A549 (cell line): ENCODE measurements around the gene POLR2E. TPM values are rescaled to one million over a fixed set of nuclear protein-coding genes. Genes with fewer than 3 reads are reported as not detected.

Experiments used
- ATAC-seq, 2 experiments: fragments of 200-7000 bp in 1 of 2; fragments of >200 bp in 1 of 2; cut with Nextera tagmentation in 1 of 2; cut with Tn5 transposase in 1 of 2; 3 replicates each; pipeline versions ENCODE4 v1.8.0 to v1.9.1; 2018 to 2020; ENCODE audit warnings: mild to moderate bottlenecking in 1 of 2, moderate library complexity in 1 of 2
- CTCF ChIA-PET: fragments of 300-600 bp; sonication (Branson Sonifier 250); formaldehyde crosslinking; extraction: SDS; loops from one replicate; lab custom pipeline; 2021; ENCODE audit warnings: antibody characterized with exemption, inconsistent platforms; lab: Yijun Ruan, JAX
- POLR2A ChIA-PET: fragments of 350-600 bp; formaldehyde crosslinking; extraction: SDS; loops from one replicate; lab custom pipeline; 2021; ENCODE audit warnings: antibody characterized with exemption, inconsistent platforms; lab: Yijun Ruan, JAX
- DNase-seq, 2 experiments: peaks; one replicate each; pipeline versions ENCODE4 v3.0.0 to v3.0.0-alpha.2; 2011 to 2016; ENCODE audit warnings: low read depth in 1 of 2, low spot score in 1 of 2
- FAIRE-seq: peaks from 2 replicates; lab custom pipeline; 2011; peaks lifted over from hg19 to GRCh38; lab: Jason Lieb, UNC
- H3K27ac ChIP-seq, 2 experiments: fragments of >200 bp; sonication (Bioruptor Twin); formaldehyde crosslinking; 3 replicates each; pipeline ENCODE4 v1.5.1; 2016 to 2017
- H3K4me1 ChIP-seq: fragments of >200 bp; sonication (Bioruptor Twin); formaldehyde crosslinking; 3 replicates; pipeline ENCODE4 v1.6.1; 2016
- H3K4me2 ChIP-seq: fragments of >200 bp; sonication (Bioruptor Twin); formaldehyde crosslinking; 3 replicates; pipeline ENCODE4 v1.6.1; 2016
- H3K4me3 ChIP-seq: fragments of >200 bp; sonication (Bioruptor Twin); formaldehyde crosslinking; 3 replicates; pipeline ENCODE4 v1.5.1; 2016
- H3K9me3 ChIP-seq: fragments of >200 bp; sonication (Bioruptor Twin); formaldehyde crosslinking; 3 replicates; pipeline ENCODE4 v1.6.1; 2016
- BCL3 ChIP-seq: fragments of >200 bp; sonication (Bioruptor Twin); formaldehyde crosslinking; IDR thresholded peaks from 3 replicates; pipeline ENCODE4 v1.6.1; 2016
- CBX2 ChIP-seq: fragments of 200-600 bp; sonication (generic); IDR thresholded peaks from 2 replicates; pipeline ENCODE4 v1.6.1; 2016; ENCODE audit warnings: low read depth, mild to moderate bottlenecking, borderline replicate concordance
- CBX8 ChIP-seq: fragments of 200-600 bp; sonication (generic); IDR thresholded peaks from 2 replicates; pipeline ENCODE4 v1.6.1; 2016
- CEBPB ChIP-seq, 2 experiments: fragments of >200 bp in 1 of 2; sonication (Bioruptor Twin) in 1 of 2; formaldehyde crosslinking in 1 of 2; IDR thresholded peaks; 2 replicates each; pipeline ENCODE4 v1.6.1; 2012 to 2016
- CHD2 ChIP-seq: fragments of 150-350 bp; IDR thresholded peaks from 2 replicates; pipeline ENCODE4 v1.6.1; 2014; ENCODE audit warnings: low read length; ENCODE audit not compliant: partially characterized antibody
- ELK1 ChIP-seq: fragments of 150-350 bp; IDR thresholded peaks from 2 replicates; pipeline ENCODE4 v1.6.1; 2014; ENCODE audit warnings: low read depth, mild to moderate bottlenecking, low read length
- FOSB ChIP-seq: fragments of 250-450 bp; sonication (Bioruptor Pico); IDR thresholded peaks from 2 replicates; pipeline ENCODE4 v1.5.0; 2020; ENCODE audit warnings: mild to moderate bottlenecking, moderate library complexity
- FOSL2 ChIP-seq, 2 experiments: fragments of 450-650 bp in 1 of 2; fragments of >200 bp in 1 of 2; sonication (Bioruptor Twin) in 1 of 2; formaldehyde crosslinking; IDR thresholded peaks; 2 replicates each; pipeline versions ENCODE4 v1.5.0 to v1.6.1; 2016 to 2020; ENCODE audit warnings: mild to moderate bottlenecking in 1 of 2, moderate library complexity in 1 of 2
- FOXS1 ChIP-seq: fragments of 250-450 bp; sonication (Bioruptor Pico); IDR thresholded peaks from 2 replicates; pipeline ENCODE4 v1.5.0; 2020; ENCODE audit warnings: mild to moderate bottlenecking, moderate library complexity
- KDM5A ChIP-seq: fragments of 200-600 bp; sonication (generic); IDR thresholded peaks from 2 replicates; pipeline ENCODE4 v1.6.1; 2016; ENCODE audit warnings: antibody characterized with exemption, mild to moderate bottlenecking
- MAX ChIP-seq: IDR thresholded peaks from 2 replicates; pipeline ENCODE4 v1.6.1; 2012
- MAZ ChIP-seq: fragments of 150-350 bp; IDR thresholded peaks from 2 replicates; pipeline ENCODE4 v1.6.1; 2014; ENCODE audit warnings: antibody characterized with exemption, low read depth, low read length, borderline replicate concordance
- NFE2L2 ChIP-seq: fragments of 150-350 bp; conservative IDR thresholded peaks from 2 replicates; pipeline ENCODE4 v1.6.1; 2014; ENCODE audit warnings: low read length
- NPAS2 ChIP-seq: fragments of 250-450 bp; sonication (Bioruptor Pico); IDR thresholded peaks from 2 replicates; pipeline ENCODE4 v1.8.0; 2022; ENCODE audit warnings: mild to moderate bottlenecking, moderate library complexity, borderline replicate concordance
- POLR2A ChIP-seq: IDR thresholded peaks from 2 replicates; pipeline ENCODE4 v1.6.1; 2012; ENCODE audit warnings: mild to moderate bottlenecking, low read length
- RAD21 ChIP-seq, 2 experiments: fragments of >200 bp in 1 of 2; sonication (Bioruptor Twin) in 1 of 2; formaldehyde crosslinking in 1 of 2; IDR thresholded peaks in 1 of 2; conservative IDR thresholded peaks in 1 of 2; 2 replicates in 1 of 2; 3 replicates in 1 of 2; pipeline ENCODE4 v1.6.1; 2012 to 2018; ENCODE audit warnings: inconsistent platforms in 1 of 2
- RCOR1 ChIP-seq: fragments of 150-350 bp; IDR thresholded peaks from 2 replicates; pipeline ENCODE4 v1.6.1; 2014; ENCODE audit warnings: antibody characterized with exemption, low read length, low read depth
- REST ChIP-seq: fragments of 200-600 bp; sonication (generic); IDR thresholded peaks from 2 replicates; pipeline ENCODE4 v1.6.1; 2016; ENCODE audit warnings: antibody characterized with exemption, mild to moderate bottlenecking, moderate library complexity
- RFX5 ChIP-seq: fragments of 450-650 bp; IDR thresholded peaks from 2 replicates; pipeline ENCODE4 v1.7.1; 2014; ENCODE audit warnings: antibody characterized with exemption, mild to moderate bottlenecking, moderate library complexity
- RNF2 ChIP-seq: fragments of 200-600 bp; sonication (generic); IDR thresholded peaks from 2 replicates; pipeline ENCODE4 v1.6.1; 2016; ENCODE audit warnings: low read depth, mild to moderate bottlenecking, antibody characterized with exemption, moderate library complexity, borderline replicate concordance
- TFCP2L1 ChIP-seq: fragments of 250-450 bp; sonication (Bioruptor Pico); IDR thresholded peaks from 2 replicates; pipeline ENCODE4 v1.5.0; 2021; ENCODE audit warnings: mild to moderate bottlenecking
- ZFP36 ChIP-seq: fragments of 450-650 bp; IDR thresholded peaks from 2 replicates; pipeline ENCODE4 v1.6.1; 2014; ENCODE audit warnings: borderline replicate concordance; ENCODE audit not compliant: partially characterized antibody
- ZSCAN20 ChIP-seq: fragments of 250-450 bp; sonication (Bioruptor Pico); IDR thresholded peaks from 2 replicates; pipeline ENCODE4 v1.8.0; 2022; ENCODE audit warnings: mild to moderate bottlenecking, moderate library complexity
- WGBS: methylation state at CpG from one replicate; pipeline ENCODE4 v1.1.6; 2017; ENCODE audit errors: missing lambda C conversion rate; 5-methylcytosine and 5-hydroxymethylcytosine counted together
- polyA plus RNA-seq, 4 experiments: library from polyadenylated mRNA; depleted of rRNA in 3 of 4; stranded (reverse); fragments of >200 nt; fragmentation: RNase III in 1 of 4; extraction: RNeasy Plus Mini Kit Qiagen cat#74134 plus additional on column Dnase treatment in 1 of 4; gene quantifications; 2 replicates in 3 of 4; 3 replicates in 1 of 4; pipeline ENCODE4 v1.2.3, GENCODE V29; 2011 to 2017

The POLR2E gene
- polyA plus RNA-seq, 2 of the 4 experiments (the other 2 are of a cell fraction): 99.6 to 172 TPM

GRCh38 chr19:1051791-1052190, 43.4 kb downstream of the POLR2E start:
- no peaks in the 10 kb centered on the region for H3K4me1 ChIP-seq
- WGBS: 76% methylated on average over 12 of the region's 17 CpGs
- ATAC-seq (no peak), FAIRE-seq (no peak), DNase-seq (no peak)
- H3K27ac ChIP-seq: no peak overlapping the region
- no peak overlapping the region for H3K4me3 ChIP-seq
- no peak overlapping the region for H3K4me2 ChIP-seq
- no peaks in the 10 kb centered on the region for H3K9me3 ChIP-seq
- CTCF ChIA-PET: no interaction called here
- POLR2A ChIA-PET: no interaction called here
- no peak for TF ChIP-seq CEBPB (IDR thresholded peaks at IDR 0.05)
- TF ChIP-seq MAX: no peak
- no peak for TF ChIP-seq CBX2
- no peak for TF ChIP-seq KDM5A
- TF ChIP-seq ELK1: no peak
- no peak for TF ChIP-seq RAD21 (conservative IDR thresholded peaks at IDR 0.05 in 1 of 2, IDR thresholded peaks at IDR 0.05 in 1 of 2)
- TF ChIP-seq RCOR1: no peak
- TF ChIP-seq FOSL2 (IDR thresholded peaks at IDR 0.05): no peak
- no peak for TF ChIP-seq FOSL2 (CRISPR knock-in tag; IDR thresholded peaks at IDR 0.05)
- no peak for TF ChIP-seq RFX5
- TF ChIP-seq CHD2: no peak
- TF ChIP-seq NFE2L2: no peak
- TF ChIP-seq FOXS1 (CRISPR knock-in tag): no peak
- no peak for TF ChIP-seq POLR2A
- TF ChIP-seq REST: no peak

- Histone ChIP-seq H3K4me1 (no peaks in the 10 kb centered on the region), H3K9me3 (no peaks in the 10 kb centered on the region), H3K4me2 (no peak overlapping the region)
- 84% methylated on average over 14 of the region's 31 CpGs for WGBS
- DNase-seq (no peak), ATAC-seq (no peak), FAIRE-seq (no peak)
- POLR2A ChIA-PET: no interaction called here
- TF ChIP-seq KDM5A (no peak), RNF2 (no peak), ZFP36 (no peak), NPAS2 (CRISPR knock-in tag) (no peak), BCL3 (no peak), MAZ (no peak), TFCP2L1 (CRISPR knock-in tag) (no peak), CEBPB (IDR thresholded peaks at IDR 0.05) (no peak), CBX2 (no peak), FOSL2 (IDR thresholded peaks at IDR 0.05) (no peak), FOSL2 (CRISPR knock-in tag; IDR thresholded peaks at IDR 0.05) (no peak), FOSB (CRISPR knock-in tag) (no peak), ELK1 (no peak), CBX8 (no peak), ZSCAN20 (CRISPR knock-in tag) (no peak)
- TF ChIP-seq, all 56 proteins: peak for 0
- Histone ChIP-seq H3K27ac (no peak overlapping the region), H3K4me3 (no peak overlapping the region)
- CTCF ChIA-PET: no interaction called here
Measured at GRCh38 chr19:1050989-1051788, 44.0 kb downstream of the POLR2E start.
